ENCODE measurements around the gene METAP2. TPM values are rescaled to one million over a fixed set of nuclear protein-coding genes. Genes with fewer than 3 reads are reported as not detected.

The METAP2 gene
- total RNA-seq, 1 donor from 2014 or later: 73.0 TPM

DNA sequence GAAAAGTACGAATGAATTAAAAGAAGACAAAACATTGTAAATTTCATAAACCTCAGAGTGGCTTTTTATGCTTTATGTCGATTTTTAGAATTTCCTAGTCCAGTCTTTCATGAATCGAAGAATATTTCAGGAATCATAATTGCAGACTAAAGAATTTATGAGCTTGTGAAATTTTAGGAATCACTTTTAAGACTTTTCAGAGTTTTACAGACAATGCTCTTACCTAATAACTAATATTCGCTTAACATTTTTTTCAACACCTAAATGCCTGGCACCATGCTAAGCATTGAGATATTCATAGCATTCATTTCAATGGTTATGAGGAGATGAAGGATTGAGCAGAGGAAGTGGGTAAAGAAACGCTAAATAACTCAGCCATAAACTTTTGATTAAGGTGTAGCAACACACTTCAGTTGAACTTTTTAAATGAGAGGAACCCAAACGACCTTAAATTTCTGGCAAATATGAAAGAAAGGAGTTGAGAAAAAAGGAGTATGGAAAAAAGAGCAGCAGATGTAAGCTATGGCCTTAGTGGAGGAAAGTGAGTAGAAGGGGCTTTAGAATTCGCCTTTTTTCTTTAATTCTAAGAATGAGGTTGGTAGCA lies 78.1 kb downstream of the METAP2 start:
- Mint-ChIP-seq H3K4me3 (ENCODE audit: unreplicated experiment) (no peak overlapping the region), H3K36me3 (ENCODE audit: low read depth) (peaks cover 6% of the 10 kb centered on the region), H3K9me3 (ENCODE audit: low read depth) (peaks cover 6% of the 10 kb centered on the region), H3K4me1 (ENCODE audit: low read depth) (peaks cover 7% of the 10 kb centered on the region), H3K27ac (ENCODE audit: unreplicated experiment) (no peak overlapping the region), H3K27me3 (ENCODE audit: low read depth) (peaks cover 47% of the 10 kb centered on the region)
- TF ChIP-seq CTCF (IDR thresholded peaks at IDR 0.05): no peak
- no peak for DNase-seq (ENCODE audit: low spot score)

DNA sequence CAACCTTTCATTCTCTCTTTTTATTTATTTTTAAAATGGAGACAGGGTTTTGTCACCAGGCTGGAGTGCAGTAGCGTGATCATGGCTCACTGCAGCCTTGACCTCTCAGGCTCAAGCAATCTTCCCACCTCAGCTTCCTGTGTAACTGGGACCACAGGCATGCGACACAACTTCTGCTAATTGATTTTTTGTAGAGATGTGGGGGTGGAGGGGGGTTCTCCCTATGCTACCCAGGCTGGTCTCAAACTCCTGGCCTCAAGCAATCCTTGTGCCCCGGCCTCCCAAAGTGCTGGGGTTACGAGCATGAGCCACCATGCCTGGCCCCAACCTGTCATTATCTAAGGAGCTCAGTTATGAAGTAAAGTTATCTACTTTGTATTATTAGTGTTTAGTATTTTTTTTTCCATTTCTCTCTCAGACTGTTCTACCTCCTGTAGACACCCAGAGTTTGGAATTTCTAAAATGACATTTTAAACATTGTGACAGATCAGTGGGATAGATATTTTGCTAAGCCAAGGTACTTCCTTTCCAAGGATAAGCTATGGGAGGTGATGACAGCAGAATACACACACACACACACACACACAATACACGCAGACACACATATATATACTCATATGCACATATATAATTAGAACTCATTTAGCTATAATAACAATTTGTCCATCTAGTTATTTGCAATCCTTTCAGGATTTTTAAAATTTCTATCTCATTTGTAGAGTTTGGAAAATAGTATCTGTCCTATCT lies 79.4 kb downstream of the METAP2 start:
- H3K27me3 Mint-ChIP-seq (ENCODE audit: low read depth): peaks cover 37% of the 10 kb centered on the region
- H3K9me3 Mint-ChIP-seq (ENCODE audit: low read depth): peaks cover 6% of the 10 kb centered on the region
- DNase-seq (ENCODE audit: low spot score): no peak
- H3K4me3 Mint-ChIP-seq (ENCODE audit: unreplicated experiment): no peak overlapping the region
- TF ChIP-seq CTCF (IDR thresholded peaks at IDR 0.05): no peak
- no peak overlapping the region for H3K27ac Mint-ChIP-seq (ENCODE audit: unreplicated experiment)
- peaks cover 6% of the 10 kb centered on the region for H3K36me3 Mint-ChIP-seq (ENCODE audit: low read depth)
- H3K4me1 Mint-ChIP-seq (ENCODE audit: low read depth): no peaks in the 10 kb centered on the region

GRCh38 chr12:95554532-95555071 lies 80.7 kb downstream of the METAP2 start:
- Mint-ChIP-seq H3K4me3 (ENCODE audit: unreplicated experiment) (no peak overlapping the region), H3K36me3 (ENCODE audit: low read depth) (peaks cover under 1% of the 10 kb centered on the region), H3K4me1 (ENCODE audit: low read depth) (no peaks in the 10 kb centered on the region), H3K27me3 (ENCODE audit: low read depth) (peaks cover 32% of the 10 kb centered on the region), H3K9me3 (ENCODE audit: low read depth) (peaks cover 1% of the 10 kb centered on the region), H3K27ac (ENCODE audit: unreplicated experiment) (no peak overlapping the region)
- TF ChIP-seq CTCF (IDR thresholded peaks at IDR 0.05): no peak
- DNase-seq (ENCODE audit: low spot score): no peak

DNA sequence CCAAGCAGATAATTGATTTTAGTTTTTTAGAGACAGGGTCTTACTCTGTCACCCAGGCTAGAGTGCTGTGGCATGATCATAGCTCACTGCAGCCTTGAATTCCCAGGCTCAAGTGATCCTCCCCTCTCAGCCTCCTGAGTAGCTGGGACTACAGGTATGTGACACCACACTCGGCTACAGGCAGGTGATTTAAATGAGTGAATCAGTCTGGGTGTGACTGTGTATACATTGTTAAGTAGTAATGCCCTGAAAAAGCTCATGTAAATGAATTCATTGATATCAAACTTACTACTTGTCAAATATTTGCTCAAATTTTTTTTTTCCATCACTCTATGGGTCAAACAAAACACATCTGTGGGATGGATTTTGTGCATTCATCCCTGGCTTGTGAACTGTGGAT lies 83.7 kb downstream of the METAP2 start:
- H3K36me3 Mint-ChIP-seq (ENCODE audit: low read depth): no peaks in the 10 kb centered on the region
- H3K4me3 Mint-ChIP-seq (ENCODE audit: unreplicated experiment): no peak overlapping the region
- peaks cover 20% of the 10 kb centered on the region for H3K27me3 Mint-ChIP-seq (ENCODE audit: low read depth)
- TF ChIP-seq CTCF (IDR thresholded peaks at IDR 0.05): no peak
- no peak for DNase-seq (ENCODE audit: low spot score)
- H3K27ac Mint-ChIP-seq (ENCODE audit: unreplicated experiment): no peak overlapping the region
- H3K9me3 Mint-ChIP-seq (ENCODE audit: low read depth): no peaks in the 10 kb centered on the region
- no peaks in the 10 kb centered on the region for H3K4me1 Mint-ChIP-seq (ENCODE audit: low read depth)

Other genes with a start within 250 kb of the METAP2 start
- gene USP44, start 77.3 kb downstream of the METAP2 start, total RNA-seq: 0.18 TPM in 1 of 3 replicates, not detected in the others